NK-92 (cell line): ENCODE measurements around the gene NPR2.

Source experiments
- DNase-seq: peaks from one replicate; lab custom pipeline; 2025; ENCODE audit not compliant: unreplicated experiment; lab: John Stamatoyannopoulos, UW

Gene NPR2

GRCh38 chr9:35852876-35853865, 61.8 kb downstream of the NPR2 start:
- DNase-seq = no peak

GRCh38 chr9:35854091-35854762, 62.8 kb downstream of the NPR2 start:
- DNase-seq = no peak

GRCh38 chr9:35856206-35856605, 64.8 kb downstream of the NPR2 start:
- DNase-seq = no peak

GRCh38 chr9:35856882-35857281, 65.5 kb downstream of the NPR2 start:
- no peak for DNase-seq

GRCh38 chr9:35858458-35858857, 67.1 kb downstream of the NPR2 start:
- DNase-seq = no peak
